GM18867 (cell line): ENCODE measurements around the gene OSGEP.

Source experiments
- ATAC-seq: cut with Tn5 transposase; IDR thresholded peaks from one replicate; pipeline ENCODE4 v1.9.1; 2021; ENCODE audit warnings: mild to moderate bottlenecking, moderate library complexity; ENCODE audit not compliant: unreplicated experiment

OSGEP gene

GRCh38 chr14:20434701-20435581 is 19.7 kb downstream of the OSGEP start:
- no peak for ATAC-seq

GRCh38 chr14:20429801-20430669 is 24.6 kb downstream of the OSGEP start:
- no peak for ATAC-seq

- ATAC-seq = no peak
Observed at GRCh38 chr14:20428802-20429201, 25.8 kb downstream of the OSGEP start.

- ATAC-seq = peak; percentile 39
Observed at GRCh38 chr14:20428010-20428365, 26.6 kb downstream of the OSGEP start.

- peak; percentile 73 for ATAC-seq
Observed at GRCh38 chr14:20427231-20428009, 27.2 kb downstream of the OSGEP start.

- no peak for ATAC-seq
Observed at GRCh38 chr14:20424851-20425250, 29.8 kb downstream of the OSGEP start.

- no peak for ATAC-seq
Observed at GRCh38 chr14:20422886-20423285, 31.7 kb downstream of the OSGEP start.

- ATAC-seq = no peak
Observed at GRCh38 chr14:20421267-20421666, 33.3 kb downstream of the OSGEP start.

- ATAC-seq = no peak
Observed at GRCh38 chr14:20419419-20419818, 35.2 kb downstream of the OSGEP start.

GRCh38 chr14:20418501-20418909 is 36.1 kb downstream of the OSGEP start:
- ATAC-seq = no peak

GRCh38 chr14:20417250-20418186 is 37.1 kb downstream of the OSGEP start:
- no peak for ATAC-seq

- ATAC-seq = no peak
Observed at GRCh38 chr14:20416223-20416622, 38.4 kb downstream of the OSGEP start.

GRCh38 chr14:20415782-20416206 is 38.8 kb downstream of the OSGEP start:
- peak; percentile 38 for ATAC-seq

GRCh38 chr14:20413744-20414082 is 40.9 kb downstream of the OSGEP start:
- peak; percentile 29 for ATAC-seq

GRCh38 chr14:20412876-20413743 is 41.5 kb downstream of the OSGEP start, which contains the start of gene TEP1:
TEP1 (minus strand) TSS chr14:20413501; CDS start chr14:20408439, 5,062 bp downstream.
- peak; percentile 76 for ATAC-seq

- peak; percentile 76 for ATAC-seq
Observed at GRCh38 chr14:20412411-20412810, 42.2 kb downstream of the OSGEP start.

- no peak for ATAC-seq
Observed at GRCh38 chr14:20409226-20409625, 45.4 kb downstream of the OSGEP start.

GRCh38 chr14:20403521-20403920 is 51.1 kb downstream of the OSGEP start:
- no peak for ATAC-seq
